ENCODE results near the gene LMF1. TPM values are rescaled to one million over a fixed set of nuclear protein-coding genes. Genes with fewer than 3 reads are reported as not detected.
A peak's percentile ranks its signal among the peaks of the same experiment; 100 is the strongest.
"Not testable (repeated sequence)": the region's sequence is repeated elsewhere in the genome, so short reads cannot be mapped to it uniquely, and the experiment has no call there.

Gene LMF1
- total RNA-seq, 1 experiment from 2014 or later = 29.9 TPM

GRCh38 chr16:869823-870641, 100.8 kb downstream of the LMF1 start:
- DNase-seq (ENCODE audit: low read depth) = no peak

GRCh38 chr16:868846-869822, 101.7 kb downstream of the LMF1 start:
- DNase-seq (ENCODE audit: low read depth) = no peak

GRCh38 chr16:868386-868755, 102.4 kb downstream of the LMF1 start:
- DNase-seq (ENCODE audit: low read depth) = no peak

GRCh38 chr16:867421-868385, 103.1 kb downstream of the LMF1 start:
- peak; percentile 40 for DNase-seq (ENCODE audit: low read depth)

- no peak for DNase-seq (ENCODE audit: low read depth)
Observed at GRCh38 chr16:866252-866896, 104.4 kb downstream of the LMF1 start.

- no peak for DNase-seq (ENCODE audit: low read depth)
Observed at GRCh38 chr16:865026-865425, 105.8 kb downstream of the LMF1 start.

- DNase-seq (ENCODE audit: low read depth) = no peak
Observed at GRCh38 chr16:861446-861845, 109.3 kb downstream of the LMF1 start.

GRCh38 chr16:860891-861290, 109.9 kb downstream of the LMF1 start:
- DNase-seq (ENCODE audit: low read depth) = no peak

- DNase-seq (ENCODE audit: low read depth) = not testable (repeated sequence)
Observed at GRCh38 chr16:858971-859370, 111.8 kb downstream of the LMF1 start.

- DNase-seq (ENCODE audit: low read depth) = not testable (repeated sequence)
Observed at GRCh38 chr16:858441-858840, 112.3 kb downstream of the LMF1 start.

GRCh38 chr16:856811-857210, 114.0 kb downstream of the LMF1 start:
- DNase-seq (ENCODE audit: low read depth) = no peak

GRCh38 chr16:856101-856500, 114.7 kb downstream of the LMF1 start:
- no peak for DNase-seq (ENCODE audit: low read depth)

- DNase-seq (ENCODE audit: low read depth) = no peak
Observed at GRCh38 chr16:855471-855870, 115.3 kb downstream of the LMF1 start.

- no peak for DNase-seq (ENCODE audit: low read depth)
Observed at GRCh38 chr16:854808-855410, 115.9 kb downstream of the LMF1 start.

GRCh38 chr16:853981-854807, 116.6 kb downstream of the LMF1 start:
- no peak for DNase-seq (ENCODE audit: low read depth)

- no peak for DNase-seq (ENCODE audit: low read depth)
Observed at GRCh38 chr16:853306-853705, 117.5 kb downstream of the LMF1 start.

- no peak for DNase-seq (ENCODE audit: low read depth)
Observed at GRCh38 chr16:852451-853185, 118.2 kb downstream of the LMF1 start.

- DNase-seq (ENCODE audit: low read depth) = no peak
Observed at GRCh38 chr16:851871-852270, 118.9 kb downstream of the LMF1 start.

Measured in LHCN-M2 (cell line).